HCT116 (cell line): Measurements from ENCODE around the gene SYNRG. TPM values are rescaled to one million over a fixed set of nuclear protein-coding genes. Genes with fewer than 3 reads are reported as not detected.

Source experiments
- ATAC-seq: fragments of 200-7000 bp; cut with Tn5 transposase; 2 replicates; pipeline ENCODE4 v1.9.1; 2020; ENCODE audit warnings: mild to moderate bottlenecking, moderate library complexity
- BruUV-seq: library from RNA; stranded (reverse); fragments of 400-500 nt; replicated peaks from 2 replicates; lab custom pipeline; 2021; lab: Mats Ljungman, UMichigan
- CTCF ChIA-PET: fragments of 300-600 bp; sonication (Branson Sonifier 250); formaldehyde crosslinking; loops from one replicate; lab custom pipeline; 2021; ENCODE audit warnings: antibody characterized with exemption; lab: Charles Lee
- POLR2A ChIA-PET: fragments of 300-600, 350-600 bp; sonication (Branson Sonifier 250); formaldehyde crosslinking; loops from one replicate; lab custom pipeline; 2021; ENCODE audit warnings: antibody characterized with exemption; lab: Charles Lee
- RAD21 ChIA-PET, 2 experiments: fragments of 300-600 bp; sonication (Branson Sonifier 250); formaldehyde crosslinking; loops; one replicate each; lab custom pipeline; 2023; ENCODE audit warnings: low total read pairs in 2 of 2; ENCODE audit not compliant: uncharacterized antibody in 2 of 2, unreplicated experiment in 2 of 2, low non-redundant PET in 1 of 2; lab: Charles Lee
- DNase-seq: peaks from one replicate; pipeline ENCODE4 v3.0.0-alpha.2; 2010; ENCODE audit warnings: low read depth, low spot score
- H2AFZ ChIP-seq: fragments of 200-600 bp; shearing (Covaris generic), sonication (generic); 2 replicates; pipeline ENCODE4 v1.6.1; 2017; ENCODE audit warnings: low read depth, mixed run types, mixed read lengths, antibody characterized with exemption, low read length; ENCODE audit not compliant: poor library complexity, severe bottlenecking
- H3K27ac ChIP-seq: 2 replicates; pipeline ENCODE4 v1.5.1; 2012; ENCODE audit warnings: low read depth, low read length
- H3K27me3 ChIP-seq: fragments of 200-600 bp; sonication (generic); 2 replicates; pipeline ENCODE4 v1.6.1; 2016; ENCODE audit warnings: mixed run types, low read length, mixed read lengths; ENCODE audit not compliant: insufficient read depth
- H3K36me3 ChIP-seq, 2 experiments: fragments of 200-500 bp in 1 of 2; fragments of 200-600 bp in 1 of 2; sonication (Bioruptor generic) in 1 of 2; sonication (generic) in 1 of 2; 2 replicates each; pipeline versions ENCODE4 v1.5.1 to v1.6.1; 2014 to 2016; ENCODE audit warnings: low read length in 2 of 2, inconsistent platforms in 1 of 2, mixed read lengths in 1 of 2, mixed run types in 1 of 2; ENCODE audit not compliant: insufficient read depth in 2 of 2, control insufficient read depth in 1 of 2
- H3K4me1 ChIP-seq, 2 experiments: fragments of 200-600 bp in 1 of 2; sonication (generic) in 1 of 2; 2 replicates each; pipeline versions ENCODE4 v1.5.1 to v1.6.1; 2012 to 2017; ENCODE audit warnings: low read length in 2 of 2, inconsistent platforms in 1 of 2, mild to moderate bottlenecking in 1 of 2, mixed read lengths in 1 of 2, mixed run types in 1 of 2, moderate library complexity in 1 of 2; ENCODE audit not compliant: insufficient read depth in 2 of 2, control insufficient read depth in 1 of 2
- H3K4me2 ChIP-seq: fragments of 200-600 bp; sonication (generic); 2 replicates; pipeline ENCODE4 v1.6.1; 2017; ENCODE audit warnings: mixed run types, low read length, mixed read lengths
- H3K4me3 ChIP-seq, 2 experiments: fragments of 200-600 bp in 1 of 2; sonication (generic) in 1 of 2; replicated peaks in 1 of 2; 2 replicates each; pipeline ENCODE4 v1.5.1; 2011 to 2016; ENCODE audit warnings: low read length in 2 of 2, control low read depth in 1 of 2, low read depth in 1 of 2, mild to moderate bottlenecking in 1 of 2, mixed read lengths in 1 of 2, mixed run types in 1 of 2
- H3K79me2 ChIP-seq: fragments of 200-600 bp; sonication (generic); 2 replicates; pipeline ENCODE4 v1.6.1; 2017; ENCODE audit warnings: mild to moderate bottlenecking, mixed run types, low read length, moderate library complexity, mixed read lengths; ENCODE audit not compliant: insufficient read depth
- H3K9ac ChIP-seq: fragments of 200-600 bp; sonication (generic); 2 replicates; pipeline ENCODE4 v1.6.1; 2016; ENCODE audit warnings: low read length, mixed read lengths
- H3K9me2 ChIP-seq: fragments of 200-600 bp; sonication (generic), shearing (Covaris generic); 2 replicates; pipeline ENCODE4 v1.6.1; 2017; ENCODE audit warnings: mixed run types, mild to moderate bottlenecking, moderate library complexity; ENCODE audit not compliant: insufficient read depth
- H3K9me3 ChIP-seq, 2 experiments: fragments of 200-500 bp in 1 of 2; fragments of 200-600 bp in 1 of 2; sonication (Bioruptor generic) in 1 of 2; sonication (generic) in 1 of 2; 2 replicates each; pipeline ENCODE4 v1.6.1; 2014 to 2017; ENCODE audit warnings: low read length in 2 of 2, mixed read lengths in 2 of 2, inconsistent platforms in 1 of 2, low read depth in 1 of 2, mild to moderate bottlenecking in 1 of 2, mixed run types in 1 of 2, moderate library complexity in 1 of 2; ENCODE audit not compliant: control insufficient read depth in 1 of 2, insufficient read depth in 1 of 2
- H4K20me1 ChIP-seq: fragments of 200-600 bp; sonication (generic), shearing (Covaris generic); 2 replicates; pipeline ENCODE4 v1.6.1; 2017; ENCODE audit warnings: mixed run types, mild to moderate bottlenecking, moderate library complexity; ENCODE audit not compliant: insufficient read depth
- EGR1 ChIP-seq: IDR thresholded peaks from 2 replicates; pipeline ENCODE4 v1.6.1; 2012; ENCODE audit warnings: low read depth
- EZH2 ChIP-seq: fragments of 200-600 bp; sonication (generic); IDR thresholded peaks from 2 replicates; pipeline ENCODE4 v1.6.1; 2017; ENCODE audit warnings: antibody characterized with exemption, mixed run types
- FOSL1 ChIP-seq: IDR thresholded peaks from 2 replicates; pipeline ENCODE4 v1.6.1; 2012; ENCODE audit warnings: low read depth
- JUND ChIP-seq: IDR thresholded peaks from 2 replicates; pipeline ENCODE4 v1.6.1; 2012
- MAX ChIP-seq: IDR thresholded peaks from 2 replicates; pipeline ENCODE4 v1.6.1; 2012
- SIN3A ChIP-seq: IDR thresholded peaks from 2 replicates; pipeline ENCODE4 v1.6.1; 2012; ENCODE audit warnings: low read depth
- SP1 ChIP-seq: IDR thresholded peaks from 2 replicates; pipeline ENCODE4 v1.6.1; 2012; ENCODE audit warnings: low read depth
- ZBTB33 ChIP-seq: IDR thresholded peaks from 2 replicates; pipeline ENCODE4 v1.6.1; 2011; ENCODE audit warnings: mild to moderate bottlenecking, low read length, moderate library complexity; ENCODE audit not compliant: insufficient replicate concordance; ENCODE audit errors: extremely low read depth
- ZNF274 ChIP-seq: fragments of 200-500 bp; sonication (Bioruptor generic); IDR thresholded peaks from 2 replicates; pipeline ENCODE4 v1.6.1; 2014; ENCODE audit warnings: mild to moderate bottlenecking, low read depth, low read length, inconsistent platforms
- intact Hi-C: fragments of 100-400 bp; cut with micrococcal nuclease; formaldehyde crosslinking; loops from 2 replicates; pipeline ENCODE4 v1.10.0; 2022
- total RNA-seq: library from RNA; stranded (reverse); gene quantifications from one replicate; pipeline ENCODE4 v1.2.1, GENCODE V29; 2021; ENCODE audit not compliant: unreplicated experiment
- TF ChIP-seq, protein P1 (sequence below): IDR thresholded peaks from 2 replicates; pipeline ENCODE4 v1.6.1; 2012

Gene SYNRG
- total RNA-seq, 1 experiment from 2014 or later = 23.8 TPM

GRCh38 chr17:37553401-37553966 is 55.7 kb downstream of the SYNRG start:
- Histone ChIP-seq H3K9me2 (no peaks in the 10 kb centered on the region), H3K79me2 (no peaks in the 10 kb centered on the region), H3K4me1 (no peaks in the 10 kb centered on the region), H3K9me3 (no peaks in the 10 kb centered on the region), H3K27me3 (no peaks in the 10 kb centered on the region), H3K9ac (no peak overlapping the region), H4K20me1 (no peaks in the 10 kb centered on the region), H3K4me2 (no peak overlapping the region), H3K27ac (no peak overlapping the region), H3K36me3 (peaks cover 7 to 17% of the 10 kb centered on the region in 2 experiments; a peak in 3 of 4 replicates), H3K4me3 (no peak overlapping the region), H2AFZ (no peak overlapping the region)
- POLR2A ChIA-PET = interaction anchor here (0.6 kb wide), 1 partner anchor 20 kb away, joined by 3 read pairs; no protein-coding TSS in a partner anchor
- RAD21 ChIA-PET = no interaction called here
- BruUV-seq = no TSS peak
- intact Hi-C loops = loop anchor here (10.0 kb wide), 1 partner anchor 51 kb away; the partner anchor contains the start of gene SYNRG
- TF ChIP-seq EZH2 (no peak), JUND (no peak), ZBTB33 (no peak), ZNF274 (no peak), FOSL1 (no peak), MAX (no peak), EGR1 (no peak), SIN3A (no peak), SP1 (no peak)
- TF ChIP-seq, protein P1, sequence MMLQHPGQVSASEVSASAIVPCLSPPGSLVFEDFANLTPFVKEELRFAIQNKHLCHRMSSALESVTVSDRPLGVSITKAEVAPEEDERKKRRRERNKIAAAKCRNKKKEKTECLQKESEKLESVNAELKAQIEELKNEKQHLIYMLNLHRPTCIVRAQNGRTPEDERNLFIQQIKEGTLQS = no peak
- no peak for DNase-seq
- CTCF ChIA-PET = no interaction called here
- ATAC-seq = no peak
